T-helper 2 cell (primary cell): ENCODE results near the gene WWOX.
A peak's percentile ranks its signal among the peaks of the same experiment; 100 is the strongest.
"Not testable (repeated sequence)": the region's sequence is repeated elsewhere in the genome, so short reads cannot be mapped to it uniquely, and the experiment has no call there.

Experiments
- DNase-seq, 5 experiments: peaks; one replicate each; pipeline versions ENCODE4 v3.0.0 to v3.0.0-alpha.2; 2012 to 2022

Gene WWOX

GRCh38 chr16:79204486-79204885, 1105.0 kb downstream of the WWOX start:
- DNase-seq = no peak

- DNase-seq = no peak
Measured at GRCh38 chr16:79206889-79207288, 1107.4 kb downstream of the WWOX start.

GRCh38 chr16:79209308-79209707, 1109.9 kb downstream of the WWOX start:
- DNase-seq = no peak

GRCh38 chr16:79210607-79211006, 1111.2 kb downstream of the WWOX start:
- peak in 1 of 5 experiments; percentile 83 for DNase-seq

- no peak for DNase-seq
Measured at GRCh38 chr16:79211586-79211985, 1112.1 kb downstream of the WWOX start.

GRCh38 chr16:79212114-79212791, 1112.8 kb downstream of the WWOX start:
- DNase-seq = no peak

- peak in 1 of 5 experiments; percentile 32 for DNase-seq
Measured at GRCh38 chr16:79213214-79213613, 1113.8 kb downstream of the WWOX start.

- peak in 1 of 5 experiments; percentile 32 for DNase-seq
Measured at GRCh38 chr16:79215289-79215688, 1115.8 kb downstream of the WWOX start.

- DNase-seq = peak in 2 of 5 experiments; percentile 54 to 92
Measured at GRCh38 chr16:79217375-79218011, 1118.0 kb downstream of the WWOX start.

- DNase-seq = no peak
Measured at GRCh38 chr16:79218351-79218750, 1118.9 kb downstream of the WWOX start.

- not testable (repeated sequence) for DNase-seq
Measured at GRCh38 chr16:79225994-79226393, 1126.5 kb downstream of the WWOX start.

- no peak for DNase-seq
Measured at GRCh38 chr16:79229361-79229760, 1129.9 kb downstream of the WWOX start.

GRCh38 chr16:79245700-79246099, 1146.2 kb downstream of the WWOX start:
- not testable (repeated sequence) for DNase-seq

- no peak for DNase-seq
Measured at GRCh38 chr16:79247386-79247785, 1147.9 kb downstream of the WWOX start.

GRCh38 chr16:79248351-79248750, 1148.9 kb downstream of the WWOX start:
- no peak for DNase-seq

GRCh38 chr16:79250502-79251098, 1151.1 kb downstream of the WWOX start:
- no peak for DNase-seq

GRCh38 chr16:79253100-79253631, 1153.7 kb downstream of the WWOX start:
- DNase-seq = no peak

- DNase-seq = peak in 1 of 5 experiments; percentile 92
Measured at GRCh38 chr16:79257953-79258490, 1158.6 kb downstream of the WWOX start.

- not testable (repeated sequence) for DNase-seq
Measured at GRCh38 chr16:79260890-79261289, 1161.4 kb downstream of the WWOX start.

GRCh38 chr16:79261481-79261940, 1162.1 kb downstream of the WWOX start:
- DNase-seq = peak in 3 of 5 experiments; percentile 11 to 66 (median 30)

GRCh38 chr16:79261944-79262552, 1162.6 kb downstream of the WWOX start:
- no peak for DNase-seq
